Stimulated activated CD4-positive, alpha-beta T cell treated with anti-CD3 and anti-CD28 coated beads, TNF-alpha, amount 100 ng/mL, for 24 hours (primary cell): ENCODE measurements around the gene OGA.

Experiments used
- DNase-seq, 3 experiments: peaks; one replicate each; pipeline ENCODE4 v3.0.0-alpha.2; 2020; ENCODE audit warnings: low read depth in 3 of 3

The OGA gene

DNA sequence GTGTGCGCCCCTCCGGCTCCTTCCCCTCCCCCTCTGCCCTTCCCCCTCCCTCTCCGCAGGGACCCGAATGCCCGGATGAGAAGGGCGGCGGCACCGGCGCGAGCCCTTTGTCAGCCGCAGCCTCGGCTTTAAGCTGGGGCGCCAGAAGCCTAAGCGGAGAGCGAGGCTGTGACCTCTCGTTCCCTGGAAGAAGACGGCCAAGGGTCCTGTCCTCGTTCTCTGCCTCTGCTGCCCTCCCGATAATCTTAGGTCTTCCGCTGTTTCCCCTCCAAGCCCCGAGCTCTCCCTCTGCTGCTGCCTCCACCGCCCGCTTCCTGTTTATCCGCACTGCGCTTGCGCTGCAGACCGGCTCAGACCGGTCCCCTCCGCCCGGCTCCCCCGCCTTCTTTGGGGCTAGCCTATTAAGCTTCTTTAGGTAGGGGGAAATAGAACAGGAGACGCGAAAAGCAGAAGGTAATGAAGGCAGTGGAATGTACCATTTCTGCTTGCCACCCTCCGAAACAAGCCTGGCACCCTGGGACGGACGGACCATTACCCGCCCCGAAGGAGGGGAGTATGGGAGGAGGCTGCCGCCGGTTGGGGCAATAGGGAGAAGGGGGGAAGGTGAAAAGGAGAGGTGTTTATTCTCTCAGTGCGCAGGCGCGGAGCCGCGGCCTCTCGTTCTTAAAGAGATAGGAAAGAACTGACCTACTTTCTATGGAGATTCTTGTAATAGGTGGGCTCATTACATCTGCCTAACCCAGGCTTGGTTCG is at the start of gene OGA:
TSS of gene OGA (minus strand) at position 326 of the 753 bp plus-strand sequence. CDS start 422 bp downstream, outside the sequence.
- DNase-seq: peak; percentile 95 to 97 (median 96)

DNA sequence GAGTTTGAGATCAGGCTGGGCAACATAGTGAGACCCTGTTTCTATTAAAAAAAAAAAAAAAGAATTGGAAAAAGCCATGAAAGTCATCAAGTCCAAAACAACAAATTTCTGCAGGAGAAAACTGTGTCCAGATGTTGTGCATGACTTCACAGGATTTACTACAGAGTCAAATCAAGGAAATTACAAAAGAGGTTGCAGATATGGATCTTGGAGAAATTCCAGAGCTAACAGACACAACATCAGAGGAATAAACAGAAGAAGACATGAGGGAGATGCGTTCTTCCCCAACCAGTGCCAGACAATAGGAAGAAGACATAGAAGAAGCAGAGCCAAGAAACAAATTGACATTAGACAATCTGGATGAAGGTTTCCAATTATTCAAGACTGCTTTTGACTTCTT is 49.7 kb upstream of the OGA start:
- DNase-seq: no peak

DNA sequence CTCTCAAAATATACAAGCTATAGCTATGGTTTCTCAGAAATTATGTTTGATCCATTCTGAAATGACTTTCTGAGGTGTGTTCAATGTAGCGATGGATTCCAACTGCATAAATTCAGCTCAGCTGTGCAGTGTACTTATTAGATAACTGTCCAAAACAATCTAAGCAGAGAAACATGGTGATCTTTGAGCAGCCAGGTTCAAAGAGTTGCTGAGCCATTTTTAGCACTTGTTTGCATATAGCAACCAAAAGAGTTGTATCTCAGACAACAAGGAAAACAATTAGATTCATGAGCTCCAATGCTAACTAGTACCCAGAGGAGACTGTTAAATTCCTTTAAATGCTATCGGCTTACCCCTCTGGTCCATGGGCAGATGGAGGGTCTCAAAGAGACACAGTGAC is 41.3 kb upstream of the OGA start:
- DNase-seq: no peak

DNA sequence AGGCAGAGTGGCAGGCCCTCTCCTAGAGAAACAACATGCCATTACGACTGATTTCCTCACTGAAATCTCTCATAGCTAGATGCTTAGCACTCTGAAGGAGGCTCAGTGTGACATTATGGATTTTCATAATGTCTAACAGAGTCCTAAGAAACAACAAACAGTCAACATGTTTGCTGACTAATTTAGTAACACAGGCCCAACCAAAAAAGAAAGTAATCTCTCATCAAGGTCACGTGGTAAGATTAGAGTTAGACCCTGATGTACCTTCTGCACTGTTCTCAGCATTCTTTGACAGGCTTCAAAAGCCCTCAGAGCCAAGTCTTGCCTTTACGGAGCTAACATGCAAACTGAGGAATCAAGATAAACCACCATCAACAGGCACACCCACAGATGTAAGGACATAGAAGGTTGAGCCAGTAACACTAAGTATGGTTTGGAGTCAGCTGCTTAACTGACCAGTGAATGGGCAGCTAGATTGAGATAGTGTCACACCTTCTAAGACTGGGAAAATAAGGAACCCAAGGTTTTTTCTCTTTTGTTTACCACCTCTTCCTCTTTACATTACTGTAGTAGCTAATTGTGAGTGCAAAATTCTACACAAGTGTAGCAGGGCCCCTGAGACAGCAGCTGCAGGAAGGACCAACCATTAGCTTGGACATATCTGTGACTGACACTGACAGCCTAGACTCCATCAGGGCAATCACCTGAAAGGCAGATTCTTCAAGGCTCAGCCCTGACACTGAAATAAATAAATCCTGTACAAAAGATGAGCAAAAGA is 40.7 kb upstream of the OGA start:
- DNase-seq: no peak

DNA sequence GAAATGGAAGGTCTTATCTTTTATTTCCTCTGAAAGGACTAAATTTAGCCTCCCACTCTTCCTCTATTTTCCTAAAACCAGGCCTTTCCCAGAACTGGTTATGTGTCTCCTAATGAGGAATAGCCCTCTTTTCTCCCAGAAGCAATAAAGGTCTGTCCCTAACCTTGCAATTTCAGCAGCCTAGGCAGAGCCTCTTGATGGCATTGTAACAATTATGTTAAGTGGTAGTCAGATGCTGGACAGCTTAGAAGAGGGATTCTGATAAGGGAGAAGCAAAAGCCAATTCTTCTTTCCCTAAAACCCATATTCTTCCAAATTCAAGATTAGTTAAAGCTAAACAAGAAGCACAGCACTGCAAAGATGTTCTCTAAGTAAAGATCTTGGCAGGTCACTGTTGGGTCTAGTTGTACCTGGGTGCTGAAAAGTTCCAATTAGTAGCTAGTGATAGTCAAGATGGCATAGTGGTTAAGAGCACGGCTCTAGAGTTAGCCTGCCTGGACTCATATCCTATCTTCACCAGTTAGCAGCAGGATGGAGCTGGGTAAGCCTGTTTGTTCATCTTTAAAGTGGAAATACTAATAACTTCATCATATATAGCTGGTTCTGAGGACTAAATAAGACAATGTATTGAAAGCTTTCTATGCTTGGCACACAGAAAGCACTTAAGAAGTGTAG is 39.7 kb upstream of the OGA start:
- no peak for DNase-seq

DNA sequence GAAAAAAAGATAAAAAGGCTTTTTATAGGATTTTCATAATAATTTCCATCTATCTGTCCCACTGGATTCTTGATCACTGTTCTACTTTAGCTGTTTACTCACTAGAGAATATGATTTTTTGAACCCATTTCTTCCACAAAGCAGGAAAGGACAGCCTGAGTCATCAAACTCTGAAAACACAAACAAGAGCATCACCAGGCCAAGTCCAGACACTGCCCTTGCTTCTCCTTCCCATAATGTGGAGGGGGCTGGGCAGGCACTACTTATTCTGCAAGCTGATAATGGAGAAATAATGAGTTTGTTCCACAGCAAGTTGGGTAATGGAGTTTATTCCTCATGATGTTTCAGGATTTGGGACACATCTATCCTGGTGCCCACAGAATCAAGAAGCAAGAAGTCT is 38.4 kb upstream of the OGA start:
- no peak for DNase-seq

DNA sequence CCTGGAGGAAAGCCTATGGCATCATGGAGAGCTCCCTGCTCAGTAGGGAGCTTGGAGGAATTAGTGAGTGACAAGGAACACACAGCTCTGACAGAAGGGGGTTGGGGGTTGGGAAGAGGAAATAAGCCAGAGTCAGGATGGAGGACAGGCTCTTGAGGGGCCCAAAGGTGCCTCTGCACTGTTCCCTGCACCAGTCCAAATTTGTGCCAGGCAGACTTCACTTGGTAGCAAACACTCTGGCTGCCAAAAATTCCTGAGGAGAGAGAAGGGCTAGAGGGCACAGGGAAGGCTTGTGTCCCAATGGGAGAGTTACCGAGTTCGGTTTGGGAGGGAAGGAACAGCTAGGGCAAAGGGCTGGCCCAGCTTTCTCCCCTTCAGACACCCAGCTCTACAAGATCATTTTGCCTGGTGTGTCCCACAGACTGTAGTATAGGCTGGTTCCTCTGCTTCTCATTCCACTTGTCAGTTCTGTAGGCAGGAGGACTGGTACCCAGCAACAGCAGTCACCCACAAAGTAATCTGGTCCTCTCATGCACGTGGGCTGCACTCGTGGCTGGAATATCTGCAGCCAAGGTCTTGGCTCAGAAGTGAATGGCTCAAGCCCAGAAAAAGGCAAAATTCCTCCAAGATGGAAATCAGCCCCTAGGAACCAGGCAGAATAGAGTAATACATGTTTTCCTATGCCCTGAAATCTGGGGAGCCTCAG is 33.3 kb upstream of the OGA start:
- no peak for DNase-seq

DNA sequence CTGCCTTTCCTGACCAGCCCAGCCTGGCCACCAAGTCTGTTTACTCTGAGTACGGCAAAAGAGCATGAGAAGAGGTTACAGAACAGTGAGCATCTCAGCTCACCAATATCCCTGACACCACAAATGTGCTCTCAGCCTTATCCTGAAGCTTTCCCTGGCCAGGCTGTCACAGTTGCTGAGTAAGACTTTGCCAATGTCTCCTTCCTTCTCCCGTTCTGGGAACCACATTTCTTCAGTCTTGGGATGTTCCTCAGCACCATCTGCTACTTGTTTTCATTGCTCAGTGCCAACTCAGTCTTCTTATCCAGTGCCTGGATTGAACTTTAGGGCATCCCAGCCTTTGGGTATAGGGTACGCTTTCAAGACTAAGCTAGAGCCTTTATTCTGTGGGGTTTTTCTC is 32.5 kb upstream of the OGA start:
- DNase-seq: no peak

DNA sequence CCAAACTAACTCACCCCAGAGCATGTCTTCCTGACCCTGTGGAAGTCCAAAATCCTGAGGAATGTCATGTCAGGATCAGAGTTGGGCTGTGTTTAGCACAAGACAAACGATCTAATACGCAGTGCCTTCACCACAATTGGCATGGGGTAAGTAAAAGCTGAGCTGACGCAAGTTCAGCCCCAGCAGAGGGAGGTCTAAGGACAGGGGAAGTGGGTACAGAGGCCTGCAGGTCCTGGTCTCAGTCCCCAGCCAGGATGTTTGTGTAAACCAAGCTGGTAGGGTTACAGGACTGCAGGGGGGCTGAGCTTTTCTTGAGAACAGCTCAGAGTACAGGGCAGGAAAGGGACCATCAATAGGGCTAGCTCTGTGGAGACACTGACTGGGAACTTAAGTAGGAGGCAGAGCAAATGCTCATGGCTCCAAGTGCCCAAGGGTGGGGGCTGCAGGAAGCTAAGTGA is 30.7 kb upstream of the OGA start:
- no peak for DNase-seq

DNA sequence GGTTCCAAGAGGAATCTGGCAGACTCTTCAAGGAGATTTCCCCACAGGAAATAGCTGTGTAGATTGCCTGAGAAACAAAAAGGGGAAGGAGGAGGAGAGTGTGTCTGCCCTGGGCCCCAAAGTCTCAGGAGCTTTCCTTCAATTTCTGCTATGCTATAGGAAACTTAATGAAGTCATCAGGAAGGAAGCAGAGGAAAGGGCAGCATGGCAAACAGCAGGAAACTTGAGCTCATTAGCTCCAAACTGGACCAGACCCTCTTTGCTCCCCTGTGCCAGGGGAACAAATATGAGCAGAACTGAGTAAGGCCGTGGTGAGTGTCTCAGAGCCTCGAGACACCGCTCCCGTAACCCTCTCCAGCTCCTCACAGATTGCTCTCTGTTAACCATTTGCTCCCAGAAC is 30.2 kb upstream of the OGA start:
- no peak for DNase-seq

DNA sequence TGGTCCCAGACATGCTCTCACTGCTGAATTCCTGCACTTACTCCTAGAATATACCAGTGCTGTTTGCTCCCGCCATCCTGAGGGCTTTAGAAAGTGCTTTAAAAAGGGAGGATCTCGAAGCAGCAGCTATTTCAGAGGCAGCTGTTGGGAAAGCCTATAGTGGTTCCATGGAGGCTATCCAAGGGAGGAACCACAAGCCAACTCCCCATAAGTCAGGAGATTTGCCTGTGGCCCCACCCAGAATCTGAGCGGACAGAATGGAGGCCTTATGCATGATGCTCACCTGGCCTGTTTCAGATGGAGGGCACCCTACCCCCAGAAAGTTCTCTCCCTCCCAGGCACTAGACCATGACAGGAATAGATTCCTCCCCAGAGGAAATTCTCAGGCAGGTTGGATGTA is 27.6 kb upstream of the OGA start:
- DNase-seq: no peak

DNA sequence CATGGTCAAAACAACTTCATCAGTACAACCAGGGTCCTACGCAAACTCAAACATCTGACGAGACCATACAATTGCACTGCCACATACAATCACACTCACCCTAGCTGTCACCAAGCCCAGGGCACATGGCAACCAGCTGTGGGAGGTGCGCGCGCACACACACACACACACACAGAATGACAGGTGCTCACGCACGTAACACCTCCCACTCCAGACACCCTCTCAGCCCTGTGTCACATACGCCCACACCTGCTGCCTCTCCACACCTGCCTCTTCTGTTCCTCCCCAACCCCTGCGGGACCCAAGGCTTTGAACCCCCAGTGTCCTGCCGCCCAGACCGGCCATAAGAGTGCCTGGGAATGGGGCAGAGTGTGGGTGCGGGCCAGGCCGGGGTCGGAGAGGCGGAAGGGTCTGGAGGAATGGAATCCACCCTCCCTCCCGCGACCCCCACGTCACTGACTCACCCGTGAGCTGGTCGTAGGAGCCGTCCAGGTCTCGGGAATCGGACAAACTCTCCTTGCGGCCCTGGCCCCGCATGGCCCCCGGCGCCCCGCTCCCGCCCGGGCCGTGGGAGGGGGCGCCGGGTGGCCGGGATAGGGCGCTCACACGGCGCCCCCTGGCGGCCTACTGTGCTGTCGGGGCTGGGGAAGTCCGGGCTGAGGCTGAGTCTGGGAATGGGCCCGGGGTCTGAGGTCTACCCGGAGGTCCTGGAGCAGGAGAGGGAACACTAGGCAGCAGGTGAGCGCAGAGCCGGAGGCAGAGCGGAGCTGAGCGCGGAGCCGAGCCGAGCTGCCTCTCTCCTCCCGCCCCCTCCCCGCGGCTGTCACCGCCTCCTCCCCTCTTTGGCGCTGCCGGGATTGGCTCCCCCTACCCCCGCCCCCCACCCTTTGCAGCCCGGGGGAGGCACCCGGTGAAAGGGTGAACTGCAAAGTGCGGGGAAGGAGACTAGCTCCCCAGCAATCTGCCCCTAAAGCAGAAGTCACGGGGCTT is 25.1 kb upstream of the OGA start, which contains the start of gene KCNIP2:
TSS of gene KCNIP2 (minus strand) at position 769 of the 990 bp plus-strand sequence. CDS start at position 537, 232 bp downstream.
- DNase-seq: peak in 1 of 3 experiments; percentile 45

DNA sequence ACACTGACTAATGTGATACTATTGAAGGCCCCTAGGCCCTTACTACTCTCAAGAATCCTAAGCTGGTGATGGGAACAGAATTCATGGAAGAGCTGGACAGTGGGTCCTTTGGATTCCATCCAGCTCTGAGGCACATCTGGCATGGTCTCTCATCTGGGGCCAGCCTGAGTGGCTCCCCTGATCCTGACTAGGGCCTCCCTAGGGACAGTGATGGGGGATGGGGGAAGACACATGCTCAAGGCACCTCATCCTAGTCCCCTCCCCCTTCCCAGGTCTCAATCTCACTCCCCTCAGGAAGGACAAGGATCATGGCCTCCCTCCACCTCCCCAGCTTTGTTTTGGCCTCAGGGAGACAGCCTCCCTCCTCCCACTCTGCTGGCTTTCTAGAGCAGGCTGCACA is 23.6 kb upstream of the OGA start:
- no peak for DNase-seq

DNA sequence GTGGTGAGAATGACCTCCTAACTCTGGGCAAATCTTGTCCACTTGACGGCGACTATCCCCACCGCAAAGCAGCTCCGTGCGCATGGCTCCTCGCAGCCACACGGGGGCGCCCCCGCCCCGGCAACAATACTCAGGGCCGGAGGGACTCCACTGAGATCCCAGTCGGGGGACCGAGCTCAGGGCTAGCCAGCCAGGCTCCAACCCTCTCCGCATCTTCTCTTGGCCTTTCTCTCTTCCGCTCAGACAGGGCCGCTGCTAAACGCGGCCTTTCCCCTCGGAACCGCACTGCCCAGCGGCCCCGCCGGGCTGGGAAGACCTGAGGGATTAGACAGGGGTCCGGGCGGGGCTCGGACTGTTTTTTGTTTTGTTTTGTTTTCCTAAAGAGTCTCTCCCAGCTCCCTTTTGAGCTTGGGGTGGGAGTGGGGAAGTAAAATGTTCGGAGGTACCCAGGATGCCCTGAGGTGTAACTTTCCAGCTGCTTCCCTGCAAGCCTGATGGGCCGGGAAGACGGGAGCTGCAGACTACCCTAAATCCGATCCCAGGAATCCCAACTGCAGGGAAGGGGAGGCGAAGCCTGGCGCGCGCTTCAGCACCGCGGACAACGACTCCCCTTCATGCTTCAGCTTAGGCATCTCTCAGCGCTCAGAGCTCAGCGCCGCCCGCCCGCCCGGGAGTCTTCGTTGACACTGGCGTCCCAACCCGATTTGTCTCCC is 22.7 kb upstream of the OGA start:
- DNase-seq: peak in 2 of 3 experiments; percentile 45 to 72

DNA sequence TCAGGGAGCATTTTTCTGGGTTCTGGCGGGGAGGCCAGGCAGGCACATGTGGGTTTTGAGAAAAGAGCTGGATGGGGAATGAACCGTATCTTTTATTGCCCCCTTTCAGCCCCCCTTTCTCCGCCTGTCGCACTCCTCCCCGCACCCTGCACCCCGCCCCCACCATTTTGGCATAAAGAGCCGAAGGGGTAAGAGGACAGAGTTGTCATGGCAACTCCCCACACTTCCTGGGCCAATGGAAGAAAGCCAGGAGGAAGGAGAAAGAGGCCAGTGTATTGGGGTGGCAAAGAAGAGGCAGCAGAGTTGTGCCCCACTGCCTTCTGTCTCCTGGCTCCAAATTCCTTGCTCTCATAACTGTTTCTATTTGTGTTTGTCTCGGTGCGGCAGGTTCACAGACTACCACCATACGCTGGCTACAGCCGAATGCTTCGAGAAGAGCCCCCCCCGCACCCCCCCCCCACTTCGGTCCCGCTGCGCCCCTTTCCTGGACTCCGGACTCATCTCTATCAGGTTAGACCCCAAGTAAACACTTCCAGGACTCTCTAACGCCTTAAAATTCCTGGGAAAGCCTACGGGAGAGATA is 21.9 kb upstream of the OGA start:
- no peak for DNase-seq

DNA sequence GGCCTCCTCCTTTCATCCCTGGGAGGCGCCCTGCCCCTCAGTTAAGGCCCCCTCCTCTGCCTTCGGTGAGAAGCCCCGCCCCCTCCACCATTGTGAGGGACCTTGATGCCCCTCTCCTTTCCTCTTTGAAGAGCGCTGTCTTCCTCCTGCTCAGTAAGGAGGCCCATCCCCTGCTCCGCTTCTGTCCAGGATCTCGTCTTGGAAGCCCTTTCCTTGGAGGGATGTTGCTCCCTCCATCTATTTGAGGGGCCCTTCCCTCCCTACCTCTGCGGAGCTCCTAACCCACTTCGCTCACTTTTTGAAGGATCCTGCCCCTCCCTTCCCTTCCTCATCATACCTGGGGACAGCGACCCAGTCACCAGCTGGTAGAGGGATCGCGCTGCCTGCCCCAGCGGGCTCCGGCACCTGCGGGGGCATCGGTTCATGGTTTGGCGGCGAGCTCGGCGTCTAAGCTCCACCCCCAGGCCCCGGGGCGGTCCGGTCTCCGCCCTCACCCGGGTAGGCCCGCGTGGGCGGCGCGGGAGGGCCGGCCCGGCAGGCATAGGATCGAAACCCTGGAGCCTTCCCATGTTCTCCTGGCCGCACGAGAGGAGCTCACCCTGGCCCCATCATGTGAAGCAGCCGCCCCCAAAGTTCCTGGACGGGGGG is 21.3 kb upstream of the OGA start:
- DNase-seq: peak in 2 of 3 experiments; percentile 27 to 70

DNA sequence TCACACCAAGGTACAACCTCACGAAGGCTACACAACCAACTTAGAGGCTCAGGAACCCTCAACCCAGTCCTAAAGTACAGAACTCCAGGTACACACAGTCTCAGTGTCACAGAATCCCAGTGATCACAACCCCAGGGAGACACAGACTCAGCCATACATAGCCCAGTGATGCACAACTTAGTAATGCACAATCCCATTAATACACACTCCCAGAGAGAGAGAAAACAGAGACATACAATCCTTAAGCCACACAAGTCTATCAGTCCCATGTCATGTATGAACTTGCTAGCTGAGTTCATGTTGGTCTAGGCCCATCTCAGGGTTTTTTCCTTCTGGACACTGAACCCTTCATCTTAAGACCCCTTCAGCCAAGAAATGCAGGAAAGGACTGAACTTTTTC is 20.8 kb upstream of the OGA start:
- no peak for DNase-seq

DNA sequence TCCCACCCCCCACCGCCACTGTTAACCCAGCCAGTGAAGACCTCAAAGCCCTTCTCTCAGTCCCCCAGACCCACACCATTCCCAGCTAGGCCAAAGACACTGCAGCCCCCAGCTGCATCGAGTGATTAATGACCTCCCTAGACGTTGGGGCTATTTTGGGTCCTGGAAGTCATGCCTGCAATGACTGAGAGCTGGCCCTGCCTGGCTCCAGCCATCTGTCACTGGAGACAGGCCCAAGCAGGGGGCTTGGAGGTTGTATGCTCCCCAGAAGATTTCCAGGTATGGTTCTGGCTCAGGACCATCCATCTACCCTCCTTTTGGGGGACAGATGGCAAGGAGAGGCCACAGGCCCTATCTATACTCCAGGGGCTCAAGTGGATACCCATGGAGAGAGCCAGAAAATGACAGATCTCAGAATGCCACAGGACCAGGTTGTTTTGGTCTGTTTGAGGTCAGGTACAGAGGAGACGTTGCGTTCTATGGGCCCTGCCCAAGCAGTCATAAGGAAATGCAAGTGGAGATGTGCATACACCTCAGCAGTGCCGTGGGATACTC is 20.2 kb upstream of the OGA start:
- no peak for DNase-seq

DNA sequence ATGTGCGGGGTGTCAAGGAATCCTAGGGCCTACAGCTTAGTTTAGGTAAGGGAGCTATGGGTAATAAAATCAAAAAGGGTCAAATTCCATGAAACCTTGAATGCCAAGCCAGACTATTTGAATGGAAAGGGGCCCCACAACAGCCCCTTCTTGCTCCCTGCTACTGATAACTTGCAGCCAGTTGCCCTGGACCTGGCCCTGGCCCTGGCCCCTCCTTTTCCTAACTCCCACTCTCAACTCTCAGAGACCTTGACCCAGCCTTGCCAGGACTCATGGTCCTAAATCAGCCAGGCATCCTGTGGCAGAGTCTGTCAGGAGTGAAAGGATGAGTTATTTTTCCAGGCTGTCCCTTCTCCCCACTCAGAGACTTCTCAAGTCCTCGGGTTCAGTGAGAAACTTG is 19.5 kb upstream of the OGA start:
- DNase-seq: no peak
